H1 (cell line): Measurements from ENCODE around the gene CLRN1.

Experiments
- BRCA1 ChIP-seq: IDR thresholded peaks from 2 replicates; pipeline ENCODE4 v1.6.1; 2012; ENCODE audit warnings: low read depth, low read length, improper control_type of control experiment
- CTCF ChIP-seq, 3 experiments: IDR thresholded peaks; 1 replicate in 2 of 3; 2 replicates in 1 of 3; pipeline versions ENCODE4 v1.5.1 to v1.6.1; 2011; ENCODE audit warnings: low read length in 3 of 3, mild to moderate bottlenecking in 3 of 3, inconsistent platforms in 2 of 3, low read depth in 1 of 3, moderate library complexity in 1 of 3; ENCODE audit not compliant: insufficient read depth in 1 of 3; ENCODE audit errors: control extremely low read depth in 1 of 3
- E2F6 ChIP-seq: IDR thresholded peaks from 2 replicates; pipeline ENCODE4 v1.6.1; 2012; ENCODE audit warnings: inconsistent platforms
- EGR1 ChIP-seq: IDR thresholded peaks from 2 replicates; pipeline ENCODE4 v1.6.1; 2011; ENCODE audit warnings: low read depth, low read length, borderline replicate concordance
- POLR2A ChIP-seq, 2 experiments: IDR thresholded peaks; 1 replicate in 1 of 2; 2 replicates in 1 of 2; pipeline ENCODE4 v1.6.1; 2011; ENCODE audit warnings: low read depth in 2 of 2, low read length in 2 of 2, mild to moderate bottlenecking in 2 of 2; ENCODE audit errors: control extremely low read depth in 1 of 2
- TAF1 ChIP-seq: IDR thresholded peaks from 2 replicates; pipeline ENCODE4 v1.6.1; 2011; ENCODE audit warnings: mild to moderate bottlenecking, low read depth, low read length
- ZNF274 ChIP-seq: IDR thresholded peaks from 2 replicates; pipeline ENCODE4 v1.7.0; 2012; ENCODE audit warnings: low read length, borderline replicate concordance; ENCODE audit errors: extremely low read depth

- TF ChIP-seq CTCF (IDR thresholded peaks at IDR 0.05; ENCODE audit: control extremely low read depth in 1 of 3, insufficient read depth in 1 of 3, low read depth in 1 of 3, low read length in 3 of 3) (no peak), EGR1 (no peak), E2F6 (no peak), ZNF274 (no peak), POLR2A (IDR thresholded peaks at IDR 0.05; ENCODE audit: control extremely low read depth in 1 of 2, low read depth in 2 of 2, low read length in 2 of 2) (no peak), TAF1 (no peak), BRCA1 (no peak)
Measured at GRCh38 chr3:150975992-150976368, 3.5 kb upstream of the CLRN1 start.
